Ishikawa (cell line): ENCODE data around the gene MLYCD.

Experiments
- CEBPB ChIP-seq: IDR thresholded peaks from 2 replicates; pipeline ENCODE4 v1.6.1; 2012
- CREB1 ChIP-seq: IDR thresholded peaks from 2 replicates; pipeline ENCODE4 v1.6.1; 2012; ENCODE audit warnings: low read depth
- EGR1 ChIP-seq: IDR thresholded peaks from 2 replicates; pipeline ENCODE4 v1.6.1; 2012
- EP300 ChIP-seq: IDR thresholded peaks from 2 replicates; pipeline ENCODE4 v1.6.1; 2012; ENCODE audit warnings: borderline replicate concordance
- FOXM1 ChIP-seq: IDR thresholded peaks from 2 replicates; pipeline ENCODE4 v1.6.1; 2012; ENCODE audit warnings: low read depth, borderline replicate concordance
- MAX ChIP-seq: IDR thresholded peaks from 2 replicates; pipeline ENCODE4 v1.6.1; 2012
- NFIC ChIP-seq: IDR thresholded peaks from 2 replicates; pipeline ENCODE4 v1.6.1; 2012
- RAD21 ChIP-seq: IDR thresholded peaks from 2 replicates; pipeline ENCODE4 v1.6.1; 2012; ENCODE audit warnings: low read depth
- TAF1 ChIP-seq: IDR thresholded peaks from 2 replicates; pipeline ENCODE4 v1.6.1; 2012; ENCODE audit warnings: low read depth, mild to moderate bottlenecking
- TCF12 ChIP-seq: IDR thresholded peaks from 2 replicates; pipeline ENCODE4 v1.6.1; 2012; ENCODE audit warnings: low read depth
- TEAD4 ChIP-seq: IDR thresholded peaks from 2 replicates; pipeline ENCODE4 v1.6.1; 2012
- YY1 ChIP-seq: IDR thresholded peaks from 2 replicates; pipeline ENCODE4 v1.6.1; 2012; ENCODE audit warnings: low read depth
- ZBTB7A ChIP-seq: IDR thresholded peaks from 2 replicates; pipeline ENCODE4 v1.6.1; 2012; ENCODE audit warnings: low read depth
- TF ChIP-seq, protein P1 (sequence below): IDR thresholded peaks from 2 replicates; pipeline ENCODE4 v1.6.1; 2012; ENCODE audit warnings: low read depth, mild to moderate bottlenecking
- TF ChIP-seq, protein P2 (sequence below): IDR thresholded peaks from 2 replicates; pipeline ENCODE4 v1.6.1; 2012

MLYCD gene

GRCh38 chr16:83967091-83967490 lies 68.2 kb downstream of the MLYCD start:
- no peak for TF ChIP-seq FOXM1
- TF ChIP-seq RAD21: no peak
- no peak for TF ChIP-seq TEAD4
- TF ChIP-seq MAX: no peak
- TF ChIP-seq, protein P1, sequence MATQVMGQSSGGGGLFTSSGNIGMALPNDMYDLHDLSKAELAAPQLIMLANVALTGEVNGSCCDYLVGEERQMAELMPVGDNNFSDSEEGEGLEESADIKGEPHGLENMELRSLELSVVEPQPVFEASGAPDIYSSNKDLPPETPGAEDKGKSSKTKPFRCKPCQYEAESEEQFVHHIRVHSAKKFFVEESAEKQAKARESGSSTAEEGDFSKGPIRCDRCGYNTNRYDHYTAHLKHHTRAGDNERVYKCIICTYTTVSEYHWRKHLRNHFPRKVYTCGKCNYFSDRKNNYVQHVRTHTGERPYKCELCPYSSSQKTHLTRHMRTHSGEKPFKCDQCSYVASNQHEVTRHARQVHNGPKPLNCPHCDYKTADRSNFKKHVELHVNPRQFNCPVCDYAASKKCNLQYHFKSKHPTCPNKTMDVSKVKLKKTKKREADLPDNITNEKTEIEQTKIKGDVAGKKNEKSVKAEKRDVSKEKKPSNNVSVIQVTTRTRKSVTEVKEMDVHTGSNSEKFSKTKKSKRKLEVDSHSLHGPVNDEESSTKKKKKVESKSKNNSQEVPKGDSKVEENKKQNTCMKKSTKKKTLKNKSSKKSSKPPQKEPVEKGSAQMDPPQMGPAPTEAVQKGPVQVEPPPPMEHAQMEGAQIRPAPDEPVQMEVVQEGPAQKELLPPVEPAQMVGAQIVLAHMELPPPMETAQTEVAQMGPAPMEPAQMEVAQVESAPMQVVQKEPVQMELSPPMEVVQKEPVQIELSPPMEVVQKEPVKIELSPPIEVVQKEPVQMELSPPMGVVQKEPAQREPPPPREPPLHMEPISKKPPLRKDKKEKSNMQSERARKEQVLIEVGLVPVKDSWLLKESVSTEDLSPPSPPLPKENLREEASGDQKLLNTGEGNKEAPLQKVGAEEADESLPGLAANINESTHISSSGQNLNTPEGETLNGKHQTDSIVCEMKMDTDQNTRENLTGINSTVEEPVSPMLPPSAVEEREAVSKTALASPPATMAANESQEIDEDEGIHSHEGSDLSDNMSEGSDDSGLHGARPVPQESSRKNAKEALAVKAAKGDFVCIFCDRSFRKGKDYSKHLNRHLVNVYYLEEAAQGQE: no peak
- TF ChIP-seq TCF12: no peak
- TF ChIP-seq YY1: no peak
- no peak for TF ChIP-seq NFIC
- no peak for TF ChIP-seq EP300
- TF ChIP-seq, protein P2, sequence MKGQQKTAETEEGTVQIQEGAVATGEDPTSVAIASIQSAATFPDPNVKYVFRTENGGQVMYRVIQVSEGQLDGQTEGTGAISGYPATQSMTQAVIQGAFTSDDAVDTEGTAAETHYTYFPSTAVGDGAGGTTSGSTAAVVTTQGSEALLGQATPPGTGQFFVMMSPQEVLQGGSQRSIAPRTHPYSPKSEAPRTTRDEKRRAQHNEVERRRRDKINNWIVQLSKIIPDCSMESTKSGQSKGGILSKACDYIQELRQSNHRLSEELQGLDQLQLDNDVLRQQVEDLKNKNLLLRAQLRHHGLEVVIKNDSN: no peak
- TF ChIP-seq TAF1: no peak
- TF ChIP-seq CREB1: no peak

DNA sequence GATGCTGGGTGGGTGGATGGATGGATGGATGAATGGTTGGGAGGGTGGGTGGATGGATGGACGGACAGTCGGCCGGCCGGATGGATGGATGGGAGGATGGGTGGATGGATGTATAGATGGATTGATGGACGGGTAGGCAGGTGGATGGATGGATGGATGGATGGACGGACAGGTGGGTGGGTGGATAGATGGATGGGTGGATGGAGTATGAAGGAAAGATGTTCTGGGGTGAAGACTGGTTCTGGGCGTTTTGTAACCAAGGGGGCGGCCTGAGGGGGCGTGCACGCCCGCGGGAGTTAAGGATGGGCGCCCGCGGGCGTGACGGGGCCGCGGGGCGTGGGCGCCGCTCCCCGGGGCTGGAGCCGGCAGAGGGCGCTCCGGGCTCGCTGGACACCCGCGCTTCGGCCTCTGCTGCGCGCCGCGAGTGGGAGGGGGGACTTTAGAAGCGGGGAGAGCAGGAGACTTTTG lies 69.0 kb downstream of the MLYCD start, which contains the start of gene NECAB2:
NECAB2 (plus strand) TSS at position 407 of the 468 bp plus-strand sequence. CDS start 405 bp downstream, outside the sequence.
- peak; percentile 68 for TF ChIP-seq EGR1
- peak; percentile 80 for TF ChIP-seq RAD21
- no peak for TF ChIP-seq YY1
- no peak for TF ChIP-seq NFIC
- TF ChIP-seq CEBPB: no peak

DNA sequence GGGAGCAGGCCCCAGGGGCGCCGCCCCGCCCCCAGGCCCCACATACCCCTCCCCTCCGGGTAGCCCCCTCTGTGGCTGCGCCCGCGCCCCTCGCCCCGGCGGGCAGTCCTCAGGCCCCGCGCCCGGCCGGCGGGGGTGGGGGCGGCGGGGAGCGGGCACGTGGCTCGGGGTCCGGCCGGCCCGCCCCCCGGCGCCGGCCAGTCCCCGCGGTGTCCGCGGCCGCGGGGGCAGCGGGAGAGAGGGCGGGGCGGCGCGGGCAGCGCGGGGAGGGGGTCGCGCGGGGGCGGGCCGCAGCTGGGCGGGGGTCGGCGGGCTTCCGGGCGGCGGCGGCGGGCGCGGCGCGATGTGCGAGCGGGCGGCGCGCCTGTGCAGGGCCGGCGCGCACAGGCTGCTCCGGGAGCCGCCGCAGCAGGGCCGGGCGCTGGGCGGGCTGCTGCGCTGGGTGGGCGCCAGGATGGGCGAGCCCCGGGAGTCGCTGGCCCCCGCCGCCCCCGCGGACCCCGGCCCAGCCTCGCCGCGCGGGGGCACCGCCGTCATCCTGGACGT lies 69.5 kb downstream of the MLYCD start:
- TF ChIP-seq, protein P2: no peak; the same call in 1 of the 2 replicates
- TF ChIP-seq RAD21: no peak
- TF ChIP-seq MAX: no peak
- TF ChIP-seq YY1: no peak
- TF ChIP-seq, protein P1: no peak
- no peak for TF ChIP-seq TEAD4
- no peak for TF ChIP-seq TAF1
- TF ChIP-seq EGR1: no peak
- no peak for TF ChIP-seq FOXM1
- no peak; the same call in 1 of the 2 replicates for TF ChIP-seq ZBTB7A
- TF ChIP-seq TCF12: no peak
- no peak for TF ChIP-seq CEBPB
- TF ChIP-seq CREB1: no peak
- TF ChIP-seq EP300: no peak

GRCh38 chr16:83968891-83969649 lies 70.2 kb downstream of the MLYCD start:
- TF ChIP-seq, protein P1: no peak
- peak; percentile 66 for TF ChIP-seq ZBTB7A
- no peak for TF ChIP-seq YY1
